Measurements from ENCODE around the gene PPARG. TPM values are rescaled to one million over a fixed set of nuclear protein-coding genes. Genes with fewer than 3 reads are reported as not detected.
"Not testable (repeated sequence)": the region's sequence is repeated elsewhere in the genome, so short reads cannot be mapped to it uniquely, and the experiment has no call there.

The PPARG gene
- total RNA-seq, 1 donor from 2014 or later: 37.8 TPM

GRCh38 chr3:12356996-12357395, 68.1 kb downstream of the PPARG start:
- intact Hi-C loops (cut with DNase I): no loop called here
- no peak for ATAC-seq
- DNase-seq (ENCODE audit: low spot score): no peak

DNA sequence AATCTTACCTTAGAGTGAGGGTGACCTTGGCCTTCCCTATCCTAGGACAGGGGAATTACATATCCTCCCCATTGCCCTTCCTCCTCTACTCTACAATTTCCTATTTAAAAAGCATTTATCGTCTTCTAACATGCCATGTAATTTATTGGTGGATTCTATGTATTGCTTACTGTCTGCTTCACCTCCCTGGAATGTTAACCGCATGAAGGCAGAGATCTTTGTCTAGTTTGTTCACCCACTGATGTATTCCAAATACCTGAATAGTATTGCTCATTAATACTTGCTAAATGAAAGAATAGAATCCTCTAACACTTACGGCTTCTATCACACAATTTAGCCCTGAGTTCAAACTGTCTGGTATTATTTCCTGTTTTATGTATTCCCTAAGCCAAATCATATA, 68.6 kb downstream of the PPARG start:
- DNase-seq (ENCODE audit: low spot score): no peak
- intact Hi-C loops (cut with DNase I): no loop called here
- ATAC-seq: no peak

GRCh38 chr3:12363397-12364195, 74.7 kb downstream of the PPARG start:
- ATAC-seq: no peak
- DNase-seq (ENCODE audit: low spot score): no peak
- intact Hi-C loops (cut with DNase I): no loop called here

GRCh38 chr3:12367346-12367745, 78.5 kb downstream of the PPARG start:
- no peak for ATAC-seq
- intact Hi-C loops (cut with DNase I): no loop called here
- DNase-seq (ENCODE audit: low spot score): no peak

DNA sequence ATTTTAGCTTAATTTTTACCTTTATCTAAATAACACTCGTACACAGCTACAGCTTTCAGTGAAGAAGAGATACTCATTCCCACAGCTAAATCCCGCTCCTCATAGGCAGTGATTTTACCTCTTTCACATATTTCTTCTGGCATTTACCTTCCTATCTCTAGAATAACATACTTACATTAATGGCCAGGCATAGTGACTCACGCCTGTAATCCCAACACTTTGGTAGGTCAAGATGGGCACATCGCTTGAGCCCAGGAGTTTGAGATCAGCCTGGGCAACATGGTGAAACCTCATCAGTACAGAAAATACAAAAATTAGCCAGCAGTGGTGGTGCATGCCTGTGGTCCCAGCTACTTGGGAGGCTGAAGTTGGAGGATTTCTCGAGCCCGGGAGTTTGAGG, 80.2 kb downstream of the PPARG start:
- ATAC-seq: no peak
- DNase-seq (ENCODE audit: low spot score): no peak
- intact Hi-C loops (cut with DNase I): no loop called here

GRCh38 chr3:12369598-12369997, 80.7 kb downstream of the PPARG start:
- ATAC-seq (no peak), DNase-seq (ENCODE audit: low spot score) (no peak)
- intact Hi-C loops (cut with DNase I): no loop called here

- ATAC-seq (no peak), DNase-seq (ENCODE audit: low spot score) (no peak)
- intact Hi-C loops (cut with DNase I): no loop called here
Measured at GRCh38 chr3:12370758-12371157, 81.9 kb downstream of the PPARG start.

DNA sequence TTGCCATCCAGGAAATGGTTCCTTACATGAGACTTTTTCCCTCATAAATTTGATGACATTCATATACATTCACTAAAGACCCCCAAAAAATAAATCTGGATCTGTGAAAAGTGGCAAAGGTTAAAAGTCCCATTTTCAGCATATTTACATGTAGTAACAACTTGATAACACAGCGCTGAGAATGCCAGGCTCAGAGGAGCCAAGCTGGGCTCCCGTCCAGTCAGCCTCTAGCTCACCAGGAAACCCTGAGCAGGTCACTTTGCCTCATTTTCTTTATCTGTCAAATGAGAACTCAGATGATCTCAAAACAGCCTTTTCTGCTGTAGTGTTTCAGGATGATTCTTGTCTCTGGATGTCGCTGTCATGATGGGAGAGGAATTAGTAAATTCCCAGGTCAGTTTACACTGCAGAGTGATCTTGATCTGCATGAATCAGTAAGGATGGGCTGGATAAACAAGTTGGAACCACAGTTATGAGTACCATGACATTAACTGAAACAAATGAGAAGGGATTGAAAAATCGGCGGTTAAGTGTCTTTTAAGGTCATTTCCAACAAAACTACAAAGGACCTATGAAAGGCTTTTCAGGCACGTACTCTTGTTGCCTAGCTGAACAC, 82.8 kb downstream of the PPARG start:
- ATAC-seq (no peak), DNase-seq (ENCODE audit: low spot score) (no peak)
- intact Hi-C loops (cut with DNase I): no loop called here

- DNase-seq (ENCODE audit: low spot score) (no peak), ATAC-seq (no peak)
- intact Hi-C loops (cut with DNase I): no loop called here
Measured at GRCh38 chr3:12372741-12373280, 83.9 kb downstream of the PPARG start.

DNA sequence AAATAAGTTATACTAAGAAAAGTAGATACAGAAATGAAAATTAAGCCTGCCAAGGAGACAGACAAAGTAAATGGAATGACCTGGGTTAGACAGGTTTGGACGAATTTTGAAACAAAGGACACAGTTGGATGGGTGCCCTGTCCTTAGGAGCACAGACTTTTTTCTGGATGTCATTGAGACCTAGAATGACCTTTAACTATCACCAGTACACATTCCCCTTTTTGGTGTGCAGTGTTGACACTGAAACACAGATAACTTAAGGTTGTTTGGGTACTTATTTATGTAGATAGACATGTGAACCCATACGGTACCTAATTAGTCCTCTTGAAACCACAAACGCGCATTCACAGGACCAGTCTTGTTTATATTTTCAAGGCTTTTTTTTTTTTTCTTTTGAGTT, 86.7 kb downstream of the PPARG start:
- DNase-seq (ENCODE audit: low spot score) (no peak), ATAC-seq (no peak)
- intact Hi-C loops (cut with DNase I): no loop called here

GRCh38 chr3:12379640-12380429, 91.0 kb downstream of the PPARG start:
- no peak for ATAC-seq
- intact Hi-C loops (cut with DNase I): no loop called here
- no peak for DNase-seq (ENCODE audit: low spot score)

DNA sequence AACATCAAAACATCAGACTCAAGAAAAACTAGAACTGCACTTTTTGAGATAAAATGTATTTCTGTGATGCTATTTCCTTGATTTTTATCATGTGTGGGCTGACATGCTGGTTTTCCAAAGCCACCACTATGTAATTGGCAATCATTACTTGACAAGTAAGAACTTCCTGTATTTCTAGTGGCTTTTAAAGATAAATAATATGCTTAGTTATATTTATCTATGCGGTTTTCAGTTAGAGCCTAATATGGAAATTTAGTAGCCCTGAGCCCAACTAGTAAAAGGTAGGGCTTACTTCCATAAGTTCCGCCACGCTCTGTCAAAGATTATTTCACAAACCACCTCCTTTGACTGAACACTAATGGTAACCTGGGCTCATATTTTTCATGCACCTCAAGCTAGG, 91.6 kb downstream of the PPARG start:
- intact Hi-C loops (cut with DNase I): no loop called here
- DNase-seq (ENCODE audit: low spot score) (no peak), ATAC-seq (no peak)

- intact Hi-C loops (cut with DNase I): no loop called here
- DNase-seq (ENCODE audit: low spot score): no peak
- ATAC-seq: no peak
Measured at GRCh38 chr3:12381199-12381598, 92.3 kb downstream of the PPARG start.

- ATAC-seq (no peak), DNase-seq (ENCODE audit: low spot score) (no peak)
- intact Hi-C loops (cut with DNase I): no loop called here
Measured at GRCh38 chr3:12383218-12383617, 94.3 kb downstream of the PPARG start.

- intact Hi-C loops (cut with DNase I): no loop called here
- no peak for DNase-seq (ENCODE audit: low spot score)
- ATAC-seq: no peak
Measured at GRCh38 chr3:12384451-12385233, 95.8 kb downstream of the PPARG start.

DNA sequence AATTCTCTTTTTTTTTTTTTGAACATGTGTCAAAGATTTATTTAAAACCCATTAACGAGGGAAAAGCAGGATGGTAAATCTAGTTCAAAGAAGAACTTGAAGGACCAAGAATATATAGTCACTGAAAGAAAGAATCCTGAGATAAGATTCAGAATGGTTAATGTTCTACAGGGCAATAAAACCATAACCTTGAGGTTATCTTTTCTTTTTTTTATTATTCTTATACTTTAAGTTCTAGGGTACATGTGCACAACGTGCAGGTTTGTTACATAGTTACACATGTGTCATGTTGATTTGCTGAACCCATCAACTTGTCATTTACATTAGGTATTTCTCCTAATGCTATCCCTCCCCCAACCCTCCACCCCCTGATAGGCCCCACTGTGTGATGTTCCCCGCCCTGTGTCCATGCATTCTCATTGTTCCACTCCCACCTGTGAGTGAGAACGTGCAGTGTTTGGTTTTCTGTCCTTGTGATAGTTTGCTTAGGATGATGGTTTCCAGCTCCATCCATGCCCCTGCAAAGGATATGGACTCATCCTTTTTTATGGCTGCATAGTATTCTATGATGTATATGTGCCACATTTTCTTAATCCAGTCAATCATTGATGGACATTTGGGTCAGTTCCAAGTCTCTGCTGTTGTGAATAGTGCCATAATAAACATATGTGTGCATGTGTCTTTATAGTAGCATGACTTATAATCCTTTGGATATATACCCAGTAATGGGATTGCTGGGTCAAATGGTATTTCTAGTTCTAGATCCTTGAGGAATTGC, 97.8 kb downstream of the PPARG start:
- DNase-seq (ENCODE audit: low spot score); intact Hi-C loops (cut with DNase I); ATAC-seq: not testable (repeated sequence)

GRCh38 chr3:12388185-12388584, 99.3 kb downstream of the PPARG start:
- intact Hi-C loops (cut with DNase I): no loop called here
- ATAC-seq (no peak), DNase-seq (ENCODE audit: low spot score) (no peak)

GRCh38 chr3:12392101-12392878, 103.4 kb downstream of the PPARG start:
- no peak for DNase-seq (ENCODE audit: low spot score)
- ATAC-seq: no peak
- intact Hi-C loops (cut with DNase I): no loop called here

All from sciatic nerve (tissue), 2 donors.